Activated CD4-positive, alpha-beta T cell treated with anti-CD3 and anti-CD28 coated beads for 4 hours (primary cell): ENCODE measurements around the gene SLC35B4.

Experiments
- DNase-seq, 2 donors: peaks; one replicate each; pipeline ENCODE4 v3.0.0-alpha.2; 2020

Gene SLC35B4

DNA sequence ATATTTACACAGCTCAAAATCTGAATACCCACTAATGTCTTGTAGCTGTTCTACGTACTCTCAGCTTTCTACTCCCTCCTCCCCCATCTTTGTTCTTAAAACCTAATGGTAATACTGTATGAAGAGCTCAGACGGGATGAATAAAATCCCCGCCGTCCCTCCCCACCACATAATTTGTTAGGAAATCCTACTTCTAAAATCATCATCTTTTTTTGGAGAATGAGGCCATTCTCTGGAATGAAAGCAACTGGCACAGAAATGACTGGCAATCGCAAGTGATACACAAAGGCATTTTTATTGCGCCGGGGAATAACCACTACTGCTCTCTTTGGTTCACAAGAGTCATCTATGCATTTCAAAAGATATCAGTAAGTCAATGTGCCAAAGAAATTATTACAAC, 27.3 kb downstream of the SLC35B4 start:
- DNase-seq = no peak

DNA sequence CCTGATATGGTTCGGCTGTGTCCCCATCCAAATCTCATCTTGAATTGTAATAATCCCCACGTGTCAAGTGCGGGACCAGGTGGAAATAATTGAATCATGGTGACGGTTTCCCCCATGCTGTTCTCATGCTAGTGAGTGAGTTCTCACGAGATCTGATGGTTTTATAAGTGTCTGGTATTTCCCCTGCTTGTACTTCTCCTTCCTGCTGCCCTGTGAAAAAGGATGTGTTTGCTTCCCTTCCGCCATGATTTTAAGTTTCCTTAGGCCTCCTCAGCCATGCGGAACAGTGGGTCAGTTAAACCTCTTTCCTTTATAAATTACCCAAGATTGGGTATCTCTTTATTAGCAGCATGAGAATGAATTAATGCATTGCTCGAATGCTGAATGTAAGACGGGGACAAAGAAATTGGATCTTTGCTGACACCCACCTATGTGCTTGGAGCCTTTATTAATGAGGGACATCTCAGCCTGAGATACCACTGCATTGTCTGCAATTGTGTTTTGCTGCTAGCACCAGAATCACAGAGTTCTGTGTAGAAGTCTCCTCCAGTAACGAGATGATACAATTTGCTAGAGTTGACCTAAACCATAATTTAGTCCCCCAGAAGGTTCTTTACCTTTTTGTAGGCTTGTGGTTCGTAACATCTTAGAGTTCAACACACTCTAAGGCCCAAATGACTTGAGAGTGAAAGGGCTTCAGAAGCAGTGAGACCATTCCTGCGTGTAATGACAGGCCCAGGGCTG, 28.6 kb downstream of the SLC35B4 start:
- no peak for DNase-seq

DNA sequence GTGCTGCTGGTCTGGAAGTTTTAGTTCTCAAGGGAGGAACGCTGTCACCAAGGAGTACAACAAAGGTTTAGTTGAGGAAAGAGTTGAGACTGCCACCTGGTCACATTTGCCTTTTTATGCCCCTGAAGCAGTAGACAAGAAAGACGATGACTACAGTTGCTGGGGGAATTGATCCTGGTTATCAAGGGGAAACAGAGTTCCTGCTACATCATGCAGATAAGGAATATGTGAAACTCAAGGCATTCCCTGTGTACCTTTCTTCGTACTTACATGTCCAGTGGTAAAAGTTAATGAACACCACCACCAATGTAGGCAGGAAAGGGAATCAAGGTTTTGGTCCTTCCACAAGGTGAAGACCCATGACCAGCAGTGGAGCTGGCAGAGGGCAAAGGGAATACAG, 31.8 kb downstream of the SLC35B4 start:
- no peak for DNase-seq

DNA sequence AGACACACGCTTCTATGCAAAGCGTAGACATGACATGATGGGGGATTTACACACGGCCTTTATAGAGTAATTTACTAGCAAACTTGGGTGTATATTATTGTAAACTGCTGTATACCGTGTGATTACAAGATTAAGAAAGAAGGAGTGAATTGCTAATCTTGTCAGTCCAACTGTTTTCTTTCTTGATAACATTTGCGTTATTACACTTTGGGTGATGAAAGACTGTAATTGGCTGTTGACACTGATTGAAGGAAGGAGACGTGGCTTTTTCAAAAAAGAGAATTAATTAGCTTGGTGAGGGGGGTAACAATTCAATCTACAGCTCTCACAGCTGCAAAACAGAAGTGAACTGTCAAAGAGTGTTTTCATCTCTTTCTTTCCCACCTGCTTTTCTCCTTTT, 32.7 kb downstream of the SLC35B4 start:
- DNase-seq = no peak

DNA sequence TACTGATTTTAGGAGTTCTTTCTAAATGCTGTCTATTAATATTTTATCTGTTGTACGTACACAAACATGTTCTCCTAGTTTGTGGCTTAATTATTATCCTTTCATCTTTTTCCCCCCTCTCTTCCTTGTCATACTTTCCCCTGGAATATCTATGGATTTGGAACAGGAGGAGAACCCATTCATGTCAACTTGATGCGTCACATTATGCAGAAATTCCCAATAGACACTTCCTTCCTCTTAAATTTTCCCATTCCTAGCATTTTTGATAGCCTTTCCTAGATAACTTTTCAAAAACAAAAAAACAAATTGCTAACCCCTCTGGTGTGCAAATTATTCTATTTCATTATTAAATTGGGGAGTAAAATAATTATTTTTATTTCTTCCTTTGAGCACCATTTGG, 36.2 kb downstream of the SLC35B4 start:
- DNase-seq = no peak

DNA sequence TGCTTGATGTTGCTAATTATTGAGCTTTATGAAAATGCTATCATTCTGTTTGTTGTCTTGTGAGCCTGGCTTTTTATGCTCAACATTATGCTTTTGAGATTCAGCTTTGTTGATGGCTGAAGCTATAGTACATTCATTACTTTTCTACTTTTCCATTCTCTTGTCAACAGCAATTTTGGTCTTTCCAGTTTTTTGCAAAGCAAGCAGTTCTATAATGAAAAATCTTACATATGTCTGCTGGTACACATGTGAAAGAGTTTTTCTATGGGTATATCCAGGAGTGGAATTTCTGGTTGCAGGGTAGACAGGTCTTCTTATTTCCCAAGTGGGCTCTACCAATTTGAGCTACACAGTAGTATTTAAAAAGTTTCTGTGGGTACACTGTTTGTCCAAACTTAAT, 36.8 kb downstream of the SLC35B4 start:
- DNase-seq = no peak

DNA sequence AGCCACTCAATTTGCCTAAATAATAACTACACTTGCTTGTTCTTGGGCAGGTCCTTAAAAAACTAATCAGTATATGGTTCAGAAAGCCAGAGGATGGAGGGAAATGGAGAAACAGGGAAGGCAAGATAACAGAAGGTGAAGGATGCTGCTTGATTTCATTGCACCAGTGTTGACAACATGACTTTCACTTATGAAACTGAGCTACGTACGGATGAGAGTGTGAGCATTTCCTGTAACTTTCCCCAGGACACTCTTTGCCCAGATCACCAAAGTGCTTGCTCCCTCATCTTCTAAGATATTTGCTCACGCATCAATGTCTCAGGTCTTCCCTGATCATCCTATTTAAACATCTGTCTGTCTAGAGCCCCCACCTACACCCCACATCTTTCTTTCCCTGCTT, 37.4 kb downstream of the SLC35B4 start:
- no peak for DNase-seq

DNA sequence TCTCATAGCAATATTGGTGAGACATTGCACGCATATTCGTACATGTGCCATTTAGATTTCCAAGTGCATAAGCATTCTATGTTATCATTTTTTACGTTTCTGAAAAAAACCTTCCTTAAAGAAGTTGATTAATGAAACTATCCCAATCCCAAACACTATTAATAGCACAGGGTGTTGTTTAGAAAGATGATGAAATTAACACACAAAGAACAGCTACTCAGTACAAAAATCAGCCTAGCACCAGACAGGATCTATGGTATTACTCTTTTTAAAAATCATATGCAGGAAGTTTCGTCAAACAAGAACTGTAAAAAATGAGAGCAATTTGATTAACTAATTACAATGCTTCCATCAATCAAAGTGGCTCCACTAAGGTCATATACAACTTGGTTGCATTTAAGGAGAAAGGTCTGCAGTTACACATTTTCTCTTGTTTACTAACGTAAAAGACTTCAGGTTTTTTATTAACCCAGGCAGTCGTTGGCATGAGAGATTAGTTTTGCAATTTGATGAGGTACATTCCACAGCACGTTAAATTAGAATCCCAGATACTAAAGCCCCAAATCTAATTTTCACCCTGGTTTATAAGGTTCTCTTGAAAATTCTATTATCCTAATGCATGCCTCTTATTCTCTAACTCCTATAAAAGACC, 38.1 kb downstream of the SLC35B4 start:
- DNase-seq = no peak

DNA sequence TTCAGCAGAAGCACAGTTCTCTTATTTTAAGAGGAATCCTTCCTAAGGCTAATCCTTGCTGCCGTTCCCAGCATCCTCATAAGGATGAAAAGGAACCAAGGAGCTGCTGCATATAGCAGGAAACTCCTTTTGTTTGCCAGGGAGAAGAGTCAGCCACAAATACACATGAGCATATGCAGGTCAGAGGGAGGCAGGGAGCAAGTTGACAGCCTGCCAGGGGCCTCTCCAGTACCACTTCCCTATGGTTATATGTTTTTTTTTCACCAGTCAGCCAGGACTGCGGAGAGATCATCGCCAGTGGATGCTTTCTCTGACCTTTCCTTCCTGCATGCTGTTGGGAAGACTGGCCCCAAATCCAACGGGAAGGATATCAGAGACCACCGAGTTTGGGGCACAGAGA, 39.8 kb downstream of the SLC35B4 start:
- DNase-seq = no peak

DNA sequence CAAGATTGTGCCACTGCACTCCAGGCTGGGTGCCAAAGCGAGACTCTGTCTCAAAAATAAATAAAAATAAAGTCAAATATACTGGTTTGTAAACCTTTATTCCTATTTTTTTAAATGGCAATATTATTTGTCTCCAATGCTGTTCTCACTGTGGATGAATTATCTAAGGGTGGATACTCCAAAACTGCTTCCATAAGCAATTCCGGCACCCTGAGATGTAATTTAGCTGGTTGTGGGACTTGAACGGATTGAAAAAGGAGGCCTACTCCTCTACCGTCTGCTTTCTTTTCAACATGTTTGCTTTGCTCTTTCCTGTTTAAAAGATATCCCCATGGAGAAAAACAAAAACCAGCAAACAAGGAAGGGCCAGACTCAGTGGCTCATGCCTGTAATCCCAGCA, 54.4 kb downstream of the SLC35B4 start:
- DNase-seq = no peak

DNA sequence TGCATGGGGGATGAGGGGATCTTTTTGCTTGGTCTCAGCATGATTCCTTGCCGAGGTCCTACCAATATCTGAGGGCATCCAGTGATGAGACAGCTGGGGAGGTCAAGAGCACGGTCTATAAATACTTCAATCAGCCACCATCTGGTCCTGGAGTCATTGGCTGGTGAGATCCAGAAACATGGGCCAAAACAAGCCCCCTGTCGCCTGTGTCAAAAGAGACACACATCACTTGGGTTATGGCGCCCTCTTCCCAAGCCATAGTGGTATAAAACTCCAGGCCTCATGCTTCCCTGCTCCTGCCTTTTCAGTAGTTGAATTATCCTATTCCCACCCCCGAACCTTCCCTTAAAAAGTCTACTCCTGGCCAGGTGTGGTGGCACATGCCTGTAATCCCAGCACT, 60.9 kb downstream of the SLC35B4 start:
- DNase-seq = no peak

DNA sequence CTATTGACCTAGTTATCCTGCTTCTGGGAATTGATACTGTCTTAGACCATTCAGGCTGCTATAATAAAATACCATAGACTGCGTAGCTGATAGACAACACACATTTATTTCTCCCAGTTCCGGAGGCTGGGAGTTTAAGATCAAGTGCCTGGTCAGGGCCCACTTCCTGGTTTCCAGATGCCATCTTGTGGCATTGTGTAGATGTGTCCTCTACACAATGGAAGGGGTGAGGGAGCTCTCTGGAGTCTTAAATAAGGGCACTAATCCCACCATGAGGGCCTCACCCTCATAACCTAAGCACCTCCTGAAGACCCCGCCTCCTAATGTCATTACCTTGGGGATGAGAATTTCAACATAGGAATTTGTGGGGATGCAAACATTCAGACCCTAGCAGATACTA, 62.4 kb downstream of the SLC35B4 start:
- DNase-seq = no peak

DNA sequence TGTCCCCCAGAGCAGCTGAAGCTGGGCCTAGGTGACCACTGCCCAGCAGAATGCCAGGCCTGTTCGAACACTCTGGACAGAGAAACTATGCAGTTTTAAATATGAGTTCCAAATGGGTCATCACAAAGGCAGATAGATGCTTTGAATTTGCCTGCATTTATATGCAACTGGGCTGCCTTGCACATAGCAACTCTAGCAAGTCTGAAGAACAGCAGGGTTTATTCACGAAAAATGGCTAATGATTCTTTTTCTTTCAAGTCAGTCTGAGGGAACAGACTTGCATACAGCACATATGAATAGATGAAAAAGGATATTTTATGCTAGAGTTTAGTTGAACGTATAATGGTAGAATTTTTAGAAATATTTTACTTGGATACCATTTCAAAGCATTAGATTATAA, 68.5 kb downstream of the SLC35B4 start:
- DNase-seq = no peak

DNA sequence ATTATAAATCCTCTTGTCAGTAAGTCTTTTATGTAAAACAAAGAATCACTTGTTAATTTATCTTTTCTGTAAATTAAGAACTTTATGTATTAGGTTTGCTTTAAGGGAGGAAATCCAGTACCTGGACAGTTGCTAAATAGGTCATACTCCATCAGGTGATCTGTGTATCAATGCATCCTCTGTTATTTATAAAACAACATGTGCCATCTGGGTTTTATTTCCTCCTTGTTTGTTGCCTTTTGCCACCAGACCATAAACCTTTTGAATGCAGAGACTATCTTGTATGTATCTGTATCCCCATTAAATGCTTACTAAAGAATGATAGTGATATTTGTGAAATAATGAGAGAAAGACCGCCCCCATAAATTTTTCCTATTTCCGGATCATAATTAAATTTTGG, 70.0 kb downstream of the SLC35B4 start:
- DNase-seq = no peak

DNA sequence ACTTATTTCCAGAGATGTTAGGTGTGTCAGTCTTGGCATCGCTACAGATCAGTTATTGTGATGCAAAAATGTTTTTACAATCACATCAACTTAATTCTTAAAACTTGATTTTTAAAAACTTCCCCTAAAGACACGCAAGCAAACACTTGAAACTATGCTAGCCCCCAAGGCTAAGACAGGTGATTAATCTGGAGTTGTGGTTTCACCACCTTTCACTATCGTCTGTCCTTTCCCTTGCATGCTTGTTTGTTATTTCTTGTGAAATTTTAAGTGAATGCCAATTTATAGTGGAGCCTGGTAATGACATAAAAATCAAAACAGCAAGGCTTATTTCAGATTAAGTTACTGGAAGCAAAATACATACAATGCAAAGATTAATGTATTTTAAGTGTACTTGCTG, 70.4 kb downstream of the SLC35B4 start:
- DNase-seq = no peak

DNA sequence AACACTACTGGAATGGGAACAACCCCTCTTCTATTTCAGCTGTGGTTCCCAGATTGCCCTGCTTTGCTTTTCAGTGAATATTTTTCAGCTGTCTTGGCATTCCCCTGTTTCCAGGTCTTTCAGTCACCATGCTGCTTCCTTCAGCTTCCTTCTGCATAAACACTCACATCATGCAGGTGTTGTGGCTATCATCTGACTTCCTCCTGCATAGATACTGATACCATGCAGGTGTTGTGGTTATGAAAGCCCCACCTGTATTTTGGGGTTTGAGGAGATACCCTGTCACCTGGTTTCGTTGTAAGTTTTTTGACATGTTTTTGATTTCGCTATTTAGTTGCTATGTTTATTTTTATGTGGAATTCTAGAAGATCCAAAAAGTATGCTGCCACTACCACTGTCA, 71.5 kb downstream of the SLC35B4 start:
- DNase-seq = no peak
